AG09319 (cell line): ENCODE results near the gene OR4K13.

Experiments used
- DNase-seq: peaks from one replicate; pipeline ENCODE4 v3.0.0-alpha.2; 2010; ENCODE audit warnings: low read depth; ENCODE audit errors: extremely low read depth
- TF ChIP-seq, protein P1 (sequence below): IDR thresholded peaks from 2 replicates; pipeline ENCODE4 v1.5.1; 2011; ENCODE audit warnings: low read depth, mild to moderate bottlenecking, inconsistent platforms, low read length, moderate library complexity

OR4K13 gene, protein sequence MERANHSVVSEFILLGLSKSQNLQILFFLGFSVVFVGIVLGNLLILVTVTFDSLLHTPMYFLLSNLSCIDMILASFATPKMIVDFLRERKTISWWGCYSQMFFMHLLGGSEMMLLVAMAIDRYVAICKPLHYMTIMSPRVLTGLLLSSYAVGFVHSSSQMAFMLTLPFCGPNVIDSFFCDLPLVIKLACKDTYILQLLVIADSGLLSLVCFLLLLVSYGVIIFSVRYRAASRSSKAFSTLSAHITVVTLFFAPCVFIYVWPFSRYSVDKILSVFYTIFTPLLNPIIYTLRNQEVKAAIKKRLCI

DNA sequence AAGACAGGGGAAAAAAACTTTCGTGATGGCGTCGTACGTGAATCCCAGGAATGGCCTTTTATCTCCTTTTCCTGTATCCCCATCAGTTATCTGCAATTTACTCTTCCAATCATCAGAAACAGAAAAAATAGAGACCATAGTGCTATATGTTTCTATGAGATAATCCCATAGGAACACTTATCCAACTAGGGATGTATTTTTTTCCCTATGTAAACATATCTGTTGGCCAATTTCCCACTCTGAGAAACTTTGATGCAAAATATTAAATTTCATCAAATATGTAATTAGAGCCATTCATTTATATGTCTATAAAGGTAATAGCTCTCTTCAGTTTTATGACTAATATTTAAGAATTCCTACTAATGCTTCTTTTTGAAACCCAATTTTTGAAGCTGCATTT, at the start of gene OR4K13:
TSS of gene OR4K13 (minus strand) at position 101 of the 400 bp plus-strand sequence. CDS start 1,280 bp downstream, outside the sequence.
- TF ChIP-seq, protein P1, sequence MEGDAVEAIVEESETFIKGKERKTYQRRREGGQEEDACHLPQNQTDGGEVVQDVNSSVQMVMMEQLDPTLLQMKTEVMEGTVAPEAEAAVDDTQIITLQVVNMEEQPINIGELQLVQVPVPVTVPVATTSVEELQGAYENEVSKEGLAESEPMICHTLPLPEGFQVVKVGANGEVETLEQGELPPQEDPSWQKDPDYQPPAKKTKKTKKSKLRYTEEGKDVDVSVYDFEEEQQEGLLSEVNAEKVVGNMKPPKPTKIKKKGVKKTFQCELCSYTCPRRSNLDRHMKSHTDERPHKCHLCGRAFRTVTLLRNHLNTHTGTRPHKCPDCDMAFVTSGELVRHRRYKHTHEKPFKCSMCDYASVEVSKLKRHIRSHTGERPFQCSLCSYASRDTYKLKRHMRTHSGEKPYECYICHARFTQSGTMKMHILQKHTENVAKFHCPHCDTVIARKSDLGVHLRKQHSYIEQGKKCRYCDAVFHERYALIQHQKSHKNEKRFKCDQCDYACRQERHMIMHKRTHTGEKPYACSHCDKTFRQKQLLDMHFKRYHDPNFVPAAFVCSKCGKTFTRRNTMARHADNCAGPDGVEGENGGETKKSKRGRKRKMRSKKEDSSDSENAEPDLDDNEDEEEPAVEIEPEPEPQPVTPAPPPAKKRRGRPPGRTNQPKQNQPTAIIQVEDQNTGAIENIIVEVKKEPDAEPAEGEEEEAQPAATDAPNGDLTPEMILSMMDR, result no peak
- DNase-seq, result no peak

DNA sequence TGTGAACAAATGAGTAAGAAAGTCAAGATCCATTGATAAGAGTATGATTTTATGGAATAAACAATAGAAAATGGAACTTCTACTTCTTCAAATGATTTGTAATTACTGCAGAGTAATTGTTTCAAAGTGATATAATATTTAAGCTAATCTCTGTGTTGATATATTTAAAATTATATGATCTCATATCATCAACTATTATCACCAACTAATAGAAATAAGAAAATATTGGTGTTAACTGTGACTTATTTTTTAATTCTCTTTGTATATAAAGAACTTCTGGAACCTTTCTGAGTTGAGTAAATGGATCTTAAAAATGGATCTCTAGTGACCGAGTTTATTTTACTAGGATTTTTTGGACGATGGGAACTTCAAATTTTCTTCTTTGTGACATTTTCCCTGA, 23.9 kb upstream of the OR4K13 start, which contains the start of gene OR4L1:
TSS of gene OR4L1 (plus strand) at position 301 of the 400 bp plus-strand sequence. CDS start at position 301, 0 bp downstream.
- no peak for DNase-seq
- TF ChIP-seq, protein P1, result no peak

DNA sequence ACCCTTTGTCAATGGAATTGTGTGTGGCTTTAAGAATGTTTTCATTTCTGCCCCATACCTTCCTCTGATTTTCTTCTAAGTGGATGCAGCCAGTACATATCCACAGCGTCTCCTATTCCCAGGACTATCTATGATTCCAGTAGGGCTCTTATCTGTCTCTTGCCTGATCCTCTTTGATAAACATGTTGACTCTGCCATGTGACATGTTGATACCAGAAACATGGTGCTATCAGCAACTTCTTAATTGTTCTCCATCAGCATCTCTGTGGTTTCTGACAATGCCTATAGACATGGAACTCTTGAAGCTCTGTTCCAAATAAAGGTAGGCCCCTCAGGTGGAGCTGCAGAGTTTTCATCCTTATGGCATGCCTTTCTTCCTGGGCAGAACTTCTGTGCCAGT, 12.4 kb upstream of the OR4K13 start:
- TF ChIP-seq, protein P1, result no peak
- no peak for DNase-seq

DNA sequence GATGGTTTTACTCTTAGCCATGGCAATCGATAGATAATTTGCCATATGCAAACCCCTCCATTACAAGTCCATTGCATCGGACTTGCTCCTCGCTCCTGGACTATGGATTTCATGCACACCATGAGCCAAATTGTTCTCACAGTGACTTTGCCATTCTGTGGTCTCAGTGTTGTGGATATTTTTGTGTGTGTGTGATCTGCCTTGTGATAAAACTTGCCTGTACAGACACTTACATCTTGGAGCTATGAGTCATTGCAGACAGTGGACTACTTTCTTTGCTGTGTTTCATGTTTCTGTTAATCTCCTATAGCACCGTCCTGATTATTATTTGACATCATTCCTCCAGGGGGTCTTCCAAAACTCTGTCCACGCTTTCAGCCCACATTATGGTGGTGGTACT, 8.4 kb upstream of the OR4K13 start:
- TF ChIP-seq, protein P1, result no peak
- no peak for DNase-seq

DNA sequence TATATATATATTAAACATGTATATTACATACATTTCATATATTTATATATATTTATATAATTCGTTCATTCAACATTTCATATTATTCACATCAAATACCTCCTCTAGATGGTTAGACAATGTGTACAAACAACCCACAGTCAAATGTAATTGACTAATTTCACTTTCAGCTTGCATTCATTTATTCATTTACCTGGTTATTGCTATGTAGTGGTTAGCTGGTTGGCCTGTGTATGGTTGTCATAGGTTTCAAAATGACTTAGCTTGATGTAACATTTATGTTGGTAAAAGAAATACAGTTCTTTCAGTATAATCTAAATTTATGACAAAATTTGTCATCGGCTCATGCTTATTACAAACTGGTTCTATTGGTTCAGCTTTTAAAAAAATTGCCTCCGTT, 389 bp downstream of the OR4K13 start:
- TF ChIP-seq, protein P1, result no peak

DNA sequence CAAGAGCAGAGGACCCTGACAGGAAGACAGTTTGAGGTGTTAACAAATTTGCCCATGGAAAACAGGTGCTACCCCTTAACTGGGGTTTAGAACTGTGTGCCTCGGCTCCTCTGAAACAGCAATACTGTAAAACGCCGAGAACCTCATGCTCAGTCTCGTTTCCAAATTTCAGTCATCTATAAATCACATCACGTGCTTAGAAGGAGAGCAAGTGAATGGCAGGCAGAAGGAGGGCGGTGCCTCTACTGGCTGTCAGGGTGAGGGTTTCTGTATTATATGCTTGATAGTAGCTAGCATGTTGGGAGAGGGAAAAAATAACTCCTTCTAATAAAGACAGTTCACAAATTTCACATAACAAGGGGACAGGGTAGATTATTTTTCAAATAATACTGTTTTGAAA, 4.8 kb downstream of the OR4K13 start:
- DNase-seq, result no peak
- TF ChIP-seq, protein P1, result no peak

More for the DNA sequence above, 389 bp downstream of the OR4K13 start:
- DNase-seq, result no peak

DNA sequence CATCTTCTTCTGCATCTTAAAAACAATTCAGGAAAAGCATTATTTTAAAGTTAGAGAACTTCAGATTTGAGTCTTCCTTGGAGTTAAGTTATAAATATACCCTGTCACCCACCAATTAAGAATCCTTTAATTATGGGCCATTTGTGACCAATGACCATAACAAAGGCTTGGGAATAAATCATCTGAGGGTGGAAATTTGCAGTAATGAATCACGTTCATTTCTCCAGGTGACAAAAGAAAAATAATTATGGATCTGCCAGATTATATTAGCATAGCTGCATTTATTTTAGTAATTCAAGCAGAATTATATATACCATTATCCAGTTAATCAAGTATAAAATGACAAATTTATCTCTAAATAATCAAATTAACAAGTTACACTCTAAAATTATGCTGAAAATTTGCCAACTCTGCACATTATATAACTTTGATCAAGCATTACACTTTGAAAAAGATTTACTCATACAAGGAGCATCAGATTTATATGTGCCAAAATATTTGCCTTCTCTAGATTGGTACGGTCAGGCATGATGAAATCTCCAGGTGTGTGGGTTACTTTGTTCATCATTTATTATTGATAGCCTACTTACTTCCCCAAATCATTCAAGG, 16.5 kb downstream of the OR4K13 start, which contains the start of gene OR4K14:
TSS of gene OR4K14 (minus strand) at position 51 of the 609 bp plus-strand sequence. CDS start 4,114 bp downstream, outside the sequence.
- TF ChIP-seq, protein P1, result no peak
- DNase-seq, result no peak
